Measurements from ENCODE around the gene DGUOK.
A peak's percentile ranks its signal among the peaks of the same experiment; 100 is the strongest.

Gene DGUOK

GRCh38 chr2:73983322-73984202 lies 56.9 kb downstream of the DGUOK start:
- DNase-seq: no peak

GRCh38 chr2:73984203-73984921 lies 57.7 kb downstream of the DGUOK start, which contains the start of gene TET3:
TSS of gene TET3 (plus strand) at chr2:73984910. CDS start at chr2:73986404, 1,494 bp downstream.
- no peak for DNase-seq

- peak; percentile 41 to 65 (median 46) for DNase-seq
These were observed 58.2 kb downstream of the DGUOK start for GRCh38 chr2:73984922-73985307.

- DNase-seq: peak in 2 of 4 experiments; percentile 33 to 41
These were observed 58.8 kb downstream of the DGUOK start for GRCh38 chr2:73985308-73986084.

- peak in 1 of 4 experiments; percentile 13 for DNase-seq
These were observed 59.5 kb downstream of the DGUOK start for GRCh38 chr2:73986085-73986681.

GRCh38 chr2:73987109-73987947 lies 60.6 kb downstream of the DGUOK start:
- peak in 1 of 4 experiments; percentile 27 for DNase-seq

GRCh38 chr2:73987948-73988700 lies 61.4 kb downstream of the DGUOK start:
- DNase-seq: no peak

- no peak for DNase-seq
These were observed 63.3 kb downstream of the DGUOK start for GRCh38 chr2:73989972-73990371.

- no peak for DNase-seq
These were observed 63.9 kb downstream of the DGUOK start for GRCh38 chr2:73990531-73990930.

- DNase-seq: no peak
These were observed 65.4 kb downstream of the DGUOK start for GRCh38 chr2:73992036-73992435.

GRCh38 chr2:73993376-73993775 lies 66.7 kb downstream of the DGUOK start:
- DNase-seq: no peak

GRCh38 chr2:73993778-73994177 lies 67.1 kb downstream of the DGUOK start:
- DNase-seq: no peak

- no peak for DNase-seq
These were observed 67.6 kb downstream of the DGUOK start for GRCh38 chr2:73994178-73994831.

GRCh38 chr2:73995810-73996209 lies 69.1 kb downstream of the DGUOK start:
- no peak for DNase-seq

GRCh38 chr2:73997813-73998212 lies 71.1 kb downstream of the DGUOK start:
- DNase-seq: no peak

- peak in 1 of 4 experiments; percentile 26 for DNase-seq
These were observed 71.8 kb downstream of the DGUOK start for GRCh38 chr2:73998451-73998850.

GRCh38 chr2:73998933-73999332 lies 72.3 kb downstream of the DGUOK start:
- DNase-seq: no peak

GRCh38 chr2:73999881-74000597 lies 73.4 kb downstream of the DGUOK start:
- no peak for DNase-seq

- no peak for DNase-seq
These were observed 74.0 kb downstream of the DGUOK start for GRCh38 chr2:74000666-74001065.

- DNase-seq: no peak
These were observed 74.4 kb downstream of the DGUOK start for GRCh38 chr2:74001121-74001520.

All from activated naive CD4-positive, alpha-beta T cell (primary cell).